HepG2 (cell line): Measurements from ENCODE around the gene THRAP3. TPM values are rescaled to one million over a fixed set of nuclear protein-coding genes. Genes with fewer than 3 reads are reported as not detected.

Source experiments
- BATF2 ChIP-seq: sonication (generic); formaldehyde crosslinking; IDR thresholded peaks from 2 replicates; pipeline ENCODE4 v1.8.0; 2022; ENCODE audit warnings: mild to moderate bottlenecking, missing genetic modification reagents, moderate library complexity
- DR1 ChIP-seq: sonication (generic); formaldehyde crosslinking; IDR thresholded peaks from 2 replicates; pipeline ENCODE4 v1.8.0; 2021; ENCODE audit warnings: mild to moderate bottlenecking, missing genetic modification reagents, inconsistent platforms
- ELF3 ChIP-seq: IDR thresholded peaks from 2 replicates; pipeline ENCODE4 v1.6.1; 2016; ENCODE audit warnings: missing genetic modification reagents, missing compliant biosample characterization
- ETV6 ChIP-seq: sonication (generic); formaldehyde crosslinking; conservative IDR thresholded peaks from 2 replicates; pipeline ENCODE4 v1.4.0; 2020; ENCODE audit warnings: missing genetic modification reagents
- GFI1 ChIP-seq: sonication (generic); formaldehyde crosslinking; IDR thresholded peaks from 2 replicates; pipeline ENCODE4 v1.5.0; 2020; ENCODE audit warnings: missing genetic modification reagents, mild to moderate bottlenecking, borderline replicate concordance
- ISX ChIP-seq: sonication (generic); formaldehyde crosslinking; conservative IDR thresholded peaks from 2 replicates; pipeline ENCODE4 v1.5.0; 2020; ENCODE audit warnings: missing genetic modification reagents
- KAT7 ChIP-seq: IDR thresholded peaks from 2 replicates; pipeline ENCODE4 v1.6.1; 2018; ENCODE audit warnings: borderline replicate concordance, missing compliant biosample characterization
- MYNN ChIP-seq: sonication (generic); formaldehyde crosslinking; IDR thresholded peaks from 2 replicates; pipeline ENCODE4 v1.4.0; 2020; ENCODE audit warnings: mild to moderate bottlenecking, low read depth, missing genetic modification reagents
- STAG1 ChIP-seq: sonication (generic); formaldehyde crosslinking; IDR thresholded peaks from 2 replicates; pipeline ENCODE4 v1.4.0; 2020; ENCODE audit warnings: missing genetic modification reagents
- ZFP37 ChIP-seq: sonication (generic); formaldehyde crosslinking; IDR thresholded peaks from 2 replicates; pipeline ENCODE4 v1.4.0; 2020; ENCODE audit warnings: missing genetic modification reagents, borderline replicate concordance
- ZNF317 ChIP-seq: sonication (generic); formaldehyde crosslinking; IDR thresholded peaks from 2 replicates; pipeline ENCODE4 v1.5.0; 2020; ENCODE audit warnings: mild to moderate bottlenecking, missing genetic modification reagents
- ZNF335 ChIP-seq: sonication (generic); formaldehyde crosslinking; IDR thresholded peaks from 2 replicates; pipeline ENCODE4 v1.4.0; 2020; ENCODE audit warnings: missing genetic modification reagents
- ZNF431 ChIP-seq: sonication (generic); formaldehyde crosslinking; IDR thresholded peaks from 2 replicates; pipeline ENCODE4 v1.9.0; 2022; ENCODE audit warnings: missing genetic modification reagents, low read depth, mild to moderate bottlenecking, borderline replicate concordance
- ZNF646 ChIP-seq: sonication (generic); formaldehyde crosslinking; IDR thresholded peaks from 2 replicates; pipeline ENCODE4 v1.9.0; 2021; ENCODE audit warnings: mild to moderate bottlenecking, missing genetic modification reagents
- ZNF7 ChIP-seq: IDR thresholded peaks from 2 replicates; pipeline ENCODE4 v1.6.1; 2016; ENCODE audit warnings: missing biosample characterization, missing genetic modification reagents
- polyA plus RNA-seq, 8 experiments: library from polyadenylated mRNA; depleted of rRNA in 3 of 8; stranded (reverse) in 7 of 8; unstranded in 1 of 8; fragments of >200 nt; fragmentation: Illumina TruSeq in 4 of 8; extraction: Trizol in 4 of 8; gene quantifications; 2 replicates each; pipeline versions ENCODE4 v1.2.1 to v1.2.3, GENCODE V29; 2011 to 2016; ENCODE audit warnings: low read depth in 4 of 8, missing spikeins in 1 of 8, mixed read lengths in 1 of 8; ENCODE audit not compliant: insufficient read depth in 1 of 8
- total RNA-seq, 5 experiments: library from RNA; depleted of rRNA; stranded (reverse); fragments of >200 nt; fragmentation: Illumina TruSeq; extraction: Trizol; gene quantifications; 2 replicates each; pipeline ENCODE4 v1.2.3, GENCODE V29; 2016; ENCODE audit warnings: low read depth in 1 of 5
- TF ChIP-seq, protein P1 (sequence below): IDR thresholded peaks from 2 replicates; pipeline ENCODE4 v1.6.1; 2016; ENCODE audit warnings: missing genetic modification reagents, missing compliant biosample characterization
- TF ChIP-seq, protein P2 (sequence below): sonication (generic); formaldehyde crosslinking; IDR thresholded peaks from 2 replicates; pipeline ENCODE4; 2020; ENCODE audit warnings: missing genetic modification reagents, mild to moderate bottlenecking, borderline replicate concordance
- TF ChIP-seq, protein P3 (sequence below): sonication (generic); formaldehyde crosslinking; IDR thresholded peaks from 2 replicates; pipeline ENCODE4 v1.5.0; 2020; ENCODE audit warnings: missing genetic modification reagents

The THRAP3 gene
- total and polyA plus RNA-seq, 2 of the 13 experiments (the other 11 are each of a cell fraction or from before 2014, with no cell fraction given), result 45.0 to 92.6 TPM

DNA sequence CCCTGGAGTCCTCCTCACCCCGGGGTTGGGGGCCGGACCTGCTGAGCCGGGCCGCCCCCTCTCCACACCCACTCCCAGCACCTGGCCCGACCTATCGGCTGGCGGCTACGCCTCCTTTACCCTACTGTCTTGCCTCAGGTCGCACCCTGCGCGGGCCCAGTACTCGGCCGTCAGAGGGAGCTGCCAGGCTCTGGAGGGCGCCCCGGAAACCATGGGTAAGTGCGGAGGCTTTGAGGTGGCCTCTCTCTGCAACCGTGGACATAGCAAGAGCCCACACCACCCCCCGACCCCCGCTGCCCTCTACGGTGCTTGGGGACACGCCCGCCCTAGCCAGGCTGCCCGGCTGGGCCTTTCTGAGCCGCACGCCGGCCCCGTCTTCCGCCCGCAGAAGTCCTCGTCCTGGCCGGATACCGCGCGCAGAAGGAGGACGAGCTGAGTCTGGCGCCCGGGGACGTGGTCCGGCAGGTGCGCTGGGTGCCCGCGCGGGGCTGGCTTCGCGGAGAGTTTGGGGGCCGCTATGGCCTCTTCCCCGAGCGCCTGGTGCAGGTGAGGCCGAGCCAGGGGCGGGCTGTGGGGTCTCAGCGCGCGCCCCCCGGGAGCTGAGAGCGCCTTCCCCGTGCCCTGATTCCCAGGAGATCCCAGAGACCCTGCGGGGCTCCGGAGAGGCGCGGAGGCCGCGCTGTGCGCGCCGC is 82.1 kb downstream of the THRAP3 start, which contains the start of gene SH3D21 (continued):
- 0 out of 2 replicates have a peak, but pooled peaks have one; percentile 35 for TF ChIP-seq ZNF646
- TF ChIP-seq ZNF431 (CRISPR knock-in tag), result peak; percentile 69; the same call in 1 of the 2 replicates
- TF ChIP-seq, protein P1, sequence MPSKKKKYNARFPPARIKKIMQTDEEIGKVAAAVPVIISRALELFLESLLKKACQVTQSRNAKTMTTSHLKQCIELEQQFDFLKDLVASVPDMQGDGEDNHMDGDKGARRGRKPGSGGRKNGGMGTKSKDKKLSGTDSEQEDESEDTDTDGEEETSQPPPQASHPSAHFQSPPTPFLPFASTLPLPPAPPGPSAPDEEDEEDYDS, result peak; percentile 83
- no peak for TF ChIP-seq ZNF335
- TF ChIP-seq MYNN, result no peak; the same call in 1 of the 2 replicates
- peak; percentile 32; the same call in 1 of the 2 replicates for TF ChIP-seq ELF3 (CRISPR knock-in tag)
- TF ChIP-seq BATF2 (CRISPR knock-in tag), result no peak
- 0 out of 2 replicates have a peak, but pooled peaks have one; percentile 31 for TF ChIP-seq KAT7 (CRISPR knock-in tag)
- TF ChIP-seq DR1 (CRISPR knock-in tag), result 0 out of 2 replicates have a peak, but pooled peaks have one; percentile 18
- peak; percentile 30 for TF ChIP-seq STAG1 (CRISPR knock-in tag)
- TF ChIP-seq, protein P2, sequence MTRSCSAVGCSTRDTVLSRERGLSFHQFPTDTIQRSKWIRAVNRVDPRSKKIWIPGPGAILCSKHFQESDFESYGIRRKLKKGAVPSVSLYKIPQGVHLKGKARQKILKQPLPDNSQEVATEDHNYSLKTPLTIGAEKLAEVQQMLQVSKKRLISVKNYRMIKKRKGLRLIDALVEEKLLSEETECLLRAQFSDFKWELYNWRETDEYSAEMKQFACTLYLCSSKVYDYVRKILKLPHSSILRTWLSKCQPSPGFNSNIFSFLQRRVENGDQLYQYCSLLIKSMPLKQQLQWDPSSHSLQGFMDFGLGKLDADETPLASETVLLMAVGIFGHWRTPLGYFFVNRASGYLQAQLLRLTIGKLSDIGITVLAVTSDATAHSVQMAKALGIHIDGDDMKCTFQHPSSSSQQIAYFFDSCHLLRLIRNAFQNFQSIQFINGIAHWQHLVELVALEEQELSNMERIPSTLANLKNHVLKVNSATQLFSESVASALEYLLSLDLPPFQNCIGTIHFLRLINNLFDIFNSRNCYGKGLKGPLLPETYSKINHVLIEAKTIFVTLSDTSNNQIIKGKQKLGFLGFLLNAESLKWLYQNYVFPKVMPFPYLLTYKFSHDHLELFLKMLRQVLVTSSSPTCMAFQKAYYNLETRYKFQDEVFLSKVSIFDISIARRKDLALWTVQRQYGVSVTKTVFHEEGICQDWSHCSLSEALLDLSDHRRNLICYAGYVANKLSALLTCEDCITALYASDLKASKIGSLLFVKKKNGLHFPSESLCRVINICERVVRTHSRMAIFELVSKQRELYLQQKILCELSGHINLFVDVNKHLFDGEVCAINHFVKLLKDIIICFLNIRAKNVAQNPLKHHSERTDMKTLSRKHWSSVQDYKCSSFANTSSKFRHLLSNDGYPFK, result peak; percentile 61
- no peak for TF ChIP-seq ETV6 (CRISPR knock-in tag)
- TF ChIP-seq ZNF317 (CRISPR knock-in tag), result no peak
- TF ChIP-seq, protein P3, sequence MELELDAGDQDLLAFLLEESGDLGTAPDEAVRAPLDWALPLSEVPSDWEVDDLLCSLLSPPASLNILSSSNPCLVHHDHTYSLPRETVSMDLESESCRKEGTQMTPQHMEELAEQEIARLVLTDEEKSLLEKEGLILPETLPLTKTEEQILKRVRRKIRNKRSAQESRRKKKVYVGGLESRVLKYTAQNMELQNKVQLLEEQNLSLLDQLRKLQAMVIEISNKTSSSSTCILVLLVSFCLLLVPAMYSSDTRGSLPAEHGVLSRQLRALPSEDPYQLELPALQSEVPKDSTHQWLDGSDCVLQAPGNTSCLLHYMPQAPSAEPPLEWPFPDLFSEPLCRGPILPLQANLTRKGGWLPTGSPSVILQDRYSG (CRISPR knock-in tag), result no peak
- 0 out of 2 replicates have a peak, but pooled peaks have one; percentile 48 for TF ChIP-seq ISX (CRISPR knock-in tag)
- no peak; the same call in 1 of the 2 replicates for TF ChIP-seq ZFP37
- TF ChIP-seq ZNF7, result no peak
- TF ChIP-seq GFI1, result peak; percentile 83
